OCI-LY7 (cell line): ENCODE results near the gene GALNT14. TPM values are rescaled to one million over a fixed set of nuclear protein-coding genes. Genes with fewer than 3 reads are reported as not detected.

Experiments used
- BruUV-seq: library from RNA; stranded (reverse); fragments of 400-500 nt; replicated peaks from 2 replicates; lab custom pipeline; 2021; lab: Mats Ljungman, UMichigan
- CTCF ChIA-PET: fragments of 300-600 bp; sonication (Branson Sonifier 250); formaldehyde crosslinking; loops from one replicate; lab custom pipeline; 2022; ENCODE audit warnings: antibody characterized with exemption; ENCODE audit not compliant: unreplicated experiment; lab: Charles Lee
- POLR2A ChIA-PET: fragments of 300-600 bp; sonication (Branson Sonifier 250); formaldehyde crosslinking; loops from one replicate; lab custom pipeline; 2022; ENCODE audit warnings: antibody characterized with exemption; lab: Charles Lee
- DNase-seq: peaks from one replicate; pipeline ENCODE4 v3.0.0-alpha.2; 2015; ENCODE audit warnings: low spot score
- H2AFZ ChIP-seq: fragments of 200-600 bp; sonication (generic), shearing (Covaris generic); 2 replicates; pipeline ENCODE4 v1.6.1; 2014; ENCODE audit warnings: mild to moderate bottlenecking, antibody characterized with exemption, low read length, moderate library complexity
- H3K27ac ChIP-seq: fragments of 200-600 bp; sonication (generic); 2 replicates; pipeline ENCODE4 v1.5.1; 2014; ENCODE audit warnings: mixed run types, low read depth, mild to moderate bottlenecking, moderate library complexity, low read length, inconsistent platforms; ENCODE audit not compliant: poor library complexity, severe bottlenecking
- H3K36me3 ChIP-seq: fragments of 200-600 bp; sonication (generic); 2 replicates; pipeline ENCODE4 v1.6.1; 2014; ENCODE audit warnings: mild to moderate bottlenecking, antibody characterized with exemption, low read length, moderate library complexity, mixed read lengths; ENCODE audit not compliant: insufficient read depth
- H3K4me1 ChIP-seq: fragments of 200-600 bp; sonication (generic); 2 replicates; pipeline ENCODE4 v1.5.1; 2014; ENCODE audit warnings: mild to moderate bottlenecking, low read length; ENCODE audit not compliant: insufficient read depth, poor library complexity, severe bottlenecking
- H3K4me2 ChIP-seq: fragments of 200-600 bp; sonication (generic); 2 replicates; pipeline ENCODE4 v1.6.1; 2014; ENCODE audit warnings: mild to moderate bottlenecking, low read length
- H3K4me3 ChIP-seq: fragments of 200-600 bp; sonication (generic); 2 replicates; pipeline ENCODE4 v1.5.1; 2014; ENCODE audit warnings: mild to moderate bottlenecking, low read depth, low read length; ENCODE audit not compliant: poor library complexity, severe bottlenecking
- H3K79me2 ChIP-seq: fragments of 200-600 bp; sonication (generic); 2 replicates; pipeline ENCODE4 v1.6.1; 2016; ENCODE audit warnings: low read depth, mild to moderate bottlenecking, low read length, moderate library complexity, mixed read lengths; ENCODE audit not compliant: insufficient read depth
- H3K9me2 ChIP-seq: fragments of 200-600 bp; sonication (generic); 2 replicates; pipeline ENCODE4 v1.6.1; 2016; ENCODE audit warnings: mild to moderate bottlenecking, low read length, mixed read lengths; ENCODE audit not compliant: insufficient read depth
- H3K9me3 ChIP-seq: fragments of 200-600 bp; sonication (generic); 2 replicates; pipeline ENCODE4 v1.6.1; 2014; ENCODE audit warnings: mild to moderate bottlenecking, mixed run types, low read length, mixed read lengths
- H4K20me1 ChIP-seq: fragments of 200-600 bp; sonication (generic); 2 replicates; pipeline ENCODE4 v1.6.1; 2014; ENCODE audit warnings: mild to moderate bottlenecking, antibody characterized with exemption, low read length, moderate library complexity, mixed read lengths; ENCODE audit not compliant: insufficient read depth
- CTCF ChIP-seq: fragments of 200-600 bp; sonication (generic); conservative IDR thresholded peaks from 2 replicates; pipeline ENCODE4 v1.5.1; 2014; ENCODE audit warnings: mild to moderate bottlenecking, antibody characterized with exemption, low read length, moderate library complexity, mixed read lengths
- EZH2phosphoT487 ChIP-seq: fragments of 200-600 bp; sonication (generic); IDR thresholded peaks from 2 replicates; pipeline ENCODE4 v1.6.1; 2018; ENCODE audit warnings: low read depth, borderline replicate concordance, mild to moderate bottlenecking, mixed run types, antibody characterized with exemption, low read length, moderate library complexity, mixed read lengths
- intact Hi-C: fragments of 100-400 bp; cut with micrococcal nuclease; formaldehyde crosslinking; loops from one replicate; pipeline ENCODE4 v1.10.0; 2022; ENCODE audit not compliant: unreplicated experiment
- total RNA-seq, 2 experiments: library from RNA; depleted of rRNA in 1 of 2; stranded (reverse); fragments of >200 nt in 1 of 2; shearing (Covaris generic) in 1 of 2; gene quantifications; 2 replicates each; pipeline ENCODE4 v1.2.3, GENCODE V29; 2014 to 2022

GALNT14 gene
- total RNA-seq, 2 experiments from 2014 or later: 14.8 to 25.6 TPM

- POLR2A ChIA-PET: no interaction called here
- intact Hi-C loops: no loop called here
- CTCF ChIA-PET: no interaction called here
These were observed 125.8 kb downstream of the GALNT14 start for GRCh38 chr2:31012406-31012805.

GRCh38 chr2:31011587-31011986 is 126.7 kb downstream of the GALNT14 start:
- Histone ChIP-seq H4K20me1 (no peaks in the 10 kb centered on the region), H3K9me2 (no peaks in the 10 kb centered on the region), H3K36me3 (no peaks in the 10 kb centered on the region), H3K79me2 (no peaks in the 10 kb centered on the region), H3K4me2 (no peak overlapping the region), H2AFZ (no peak overlapping the region), H3K27ac (no peak overlapping the region), H3K9me3 (no peaks in the 10 kb centered on the region), H3K4me1 (no peaks in the 10 kb centered on the region), H3K4me3 (no peak overlapping the region)
- intact Hi-C loops: no loop called here
- TF ChIP-seq CTCF (no peak), EZH2phosphoT487 (no peak)
- ChIA-PET CTCF (interaction anchor here (0.5 kb wide), 1 partner anchor 710 kb away, joined by 3 read pairs; no protein-coding TSS in a partner anchor), POLR2A (interaction anchor here (0.6 kb wide), 3 partner anchors 12 to 218 kb away, joined by 3 to 5 read pairs (median 3); no protein-coding TSS in a partner anchor)
- no peak for DNase-seq
- BruUV-seq: no TSS peak

More at GRCh38 chr2:31012406-31012805, 125.8 kb downstream of the GALNT14 start:
- H3K36me3 ChIP-seq: no peaks in the 10 kb centered on the region
- no peaks in the 10 kb centered on the region for H3K4me1 ChIP-seq
- no peaks in the 10 kb centered on the region for H3K9me2 ChIP-seq
- H3K4me2 ChIP-seq: no peak overlapping the region
- H3K4me3 ChIP-seq: no peak overlapping the region
- TF ChIP-seq EZH2phosphoT487 (no peak), CTCF (no peak)
- H3K79me2 ChIP-seq: no peaks in the 10 kb centered on the region
- H2AFZ ChIP-seq: no peak overlapping the region
- no peak for DNase-seq
- no peaks in the 10 kb centered on the region for H3K9me3 ChIP-seq
- H4K20me1 ChIP-seq: no peaks in the 10 kb centered on the region
- no peak overlapping the region for H3K27ac ChIP-seq
- no TSS peak for BruUV-seq

- Histone ChIP-seq H2AFZ (no peak overlapping the region), H3K4me3 (no peak overlapping the region), H3K9me2 (no peaks in the 10 kb centered on the region), H3K27ac (no peak overlapping the region), H4K20me1 (no peaks in the 10 kb centered on the region), H3K36me3 (no peaks in the 10 kb centered on the region), H3K9me3 (no peaks in the 10 kb centered on the region), H3K4me1 (peaks cover 13% of the 10 kb centered on the region), H3K4me2 (no peak overlapping the region), H3K79me2 (no peaks in the 10 kb centered on the region)
- no peak for TF ChIP-seq EZH2phosphoT487
- no peak for TF ChIP-seq CTCF
- no TSS peak for BruUV-seq
- intact Hi-C loops: no loop called here
- DNase-seq: no peak
- ChIA-PET CTCF (no interaction called here), POLR2A (no interaction called here)
These were observed 129.6 kb downstream of the GALNT14 start for GRCh38 chr2:31008561-31009114.
